Thyroid gland (tissue), 4 donors: ENCODE measurements around the gene NPNT.

ENCODE experiments used
- POLR2A ChIP-seq, 2 donors: fragments of 450-650 bp; IDR thresholded peaks; one replicate each; pipeline ENCODE4 v1.6.1; 2017; ENCODE audit warnings: antibody characterized with exemption in 2 of 2, mild to moderate bottlenecking in 2 of 2, moderate library complexity in 1 of 2
- TF ChIP-seq, protein P1 (sequence below), 6 experiments: fragments of 200-600 bp in 3 of 6; fragments of 450-650 bp in 3 of 6; sonication (generic) in 3 of 6; IDR thresholded peaks; one replicate each; pipeline ENCODE4 v1.5.1; 2016 to 2019; ENCODE audit warnings: antibody characterized with exemption in 6 of 6, mild to moderate bottlenecking in 2 of 6, inconsistent platforms in 1 of 6, moderate library complexity in 1 of 6

DNA sequence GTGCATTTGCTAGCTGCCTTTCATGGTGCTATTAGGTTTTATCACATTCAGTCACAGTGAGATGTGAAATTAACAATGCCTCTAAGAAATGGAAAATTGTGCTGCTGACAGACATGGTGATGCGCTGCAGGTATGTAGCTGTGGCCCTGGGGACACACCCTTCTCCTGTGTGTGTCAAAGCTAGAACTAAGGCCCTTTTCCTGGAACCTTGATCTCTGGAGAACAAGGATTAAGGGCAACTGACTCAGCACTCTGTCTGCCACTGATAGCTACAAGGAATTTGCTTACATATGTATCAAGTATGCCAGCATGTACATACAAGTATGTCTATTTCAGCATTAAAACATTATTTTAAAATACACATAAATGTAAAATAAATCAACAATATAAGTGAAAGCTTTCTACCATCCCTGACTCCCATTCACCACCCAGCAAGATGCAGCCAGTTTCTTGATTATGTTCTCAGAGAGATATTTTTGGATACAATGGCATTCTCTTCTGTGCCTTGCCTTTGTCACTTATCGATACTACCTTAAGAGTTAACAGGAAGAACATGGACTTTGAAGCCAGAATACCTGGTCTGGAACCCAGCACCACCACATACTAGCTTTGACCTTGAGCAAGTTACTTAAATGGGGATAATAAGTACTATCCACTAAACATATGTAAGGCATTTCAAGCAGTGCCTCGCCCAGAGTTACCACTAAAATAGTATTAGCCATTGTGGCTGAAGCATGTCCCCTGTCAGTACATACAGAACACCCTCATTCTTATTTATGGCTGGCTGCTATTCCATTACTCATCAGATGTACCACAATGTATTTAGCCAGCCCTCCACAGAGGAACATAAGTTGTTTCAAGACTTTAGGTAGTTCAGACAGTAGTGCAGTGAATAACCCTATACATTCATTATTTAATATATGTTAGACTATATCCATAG lies 68.5 kb downstream of the NPNT start:
- TF ChIP-seq, protein P1, sequence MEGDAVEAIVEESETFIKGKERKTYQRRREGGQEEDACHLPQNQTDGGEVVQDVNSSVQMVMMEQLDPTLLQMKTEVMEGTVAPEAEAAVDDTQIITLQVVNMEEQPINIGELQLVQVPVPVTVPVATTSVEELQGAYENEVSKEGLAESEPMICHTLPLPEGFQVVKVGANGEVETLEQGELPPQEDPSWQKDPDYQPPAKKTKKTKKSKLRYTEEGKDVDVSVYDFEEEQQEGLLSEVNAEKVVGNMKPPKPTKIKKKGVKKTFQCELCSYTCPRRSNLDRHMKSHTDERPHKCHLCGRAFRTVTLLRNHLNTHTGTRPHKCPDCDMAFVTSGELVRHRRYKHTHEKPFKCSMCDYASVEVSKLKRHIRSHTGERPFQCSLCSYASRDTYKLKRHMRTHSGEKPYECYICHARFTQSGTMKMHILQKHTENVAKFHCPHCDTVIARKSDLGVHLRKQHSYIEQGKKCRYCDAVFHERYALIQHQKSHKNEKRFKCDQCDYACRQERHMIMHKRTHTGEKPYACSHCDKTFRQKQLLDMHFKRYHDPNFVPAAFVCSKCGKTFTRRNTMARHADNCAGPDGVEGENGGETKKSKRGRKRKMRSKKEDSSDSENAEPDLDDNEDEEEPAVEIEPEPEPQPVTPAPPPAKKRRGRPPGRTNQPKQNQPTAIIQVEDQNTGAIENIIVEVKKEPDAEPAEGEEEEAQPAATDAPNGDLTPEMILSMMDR (IDR thresholded peaks at IDR 0.05), result no peak
- TF ChIP-seq POLR2A (IDR thresholded peaks at IDR 0.05), result no peak
